SU-DHL-6 (cell line): ENCODE data around the gene RGS6.

Source experiments
- H2AFZ ChIP-seq: fragments of 200-600 bp; sonication (generic); 2 replicates; pipeline ENCODE4 v1.6.1; 2014; ENCODE audit warnings: low read depth, mild to moderate bottlenecking, moderate library complexity, mixed read lengths, antibody characterized with exemption, low read length; ENCODE audit not compliant: severe bottlenecking
- H3F3A ChIP-seq: fragments of 200-600 bp; shearing (Covaris generic); 2 replicates; pipeline ENCODE4 v1.6.0; 2016; ENCODE audit warnings: antibody characterized with exemption, mild to moderate bottlenecking; ENCODE audit not compliant: insufficient read depth
- H3K27ac ChIP-seq: fragments of 200-600 bp; sonication (generic); 2 replicates; pipeline ENCODE4 v1.5.1; 2016; ENCODE audit warnings: low read depth, mild to moderate bottlenecking, low read length, moderate library complexity, mixed read lengths
- H3K27me3 ChIP-seq: fragments of 200-600 bp; sonication (generic), shearing (Covaris generic); 2 replicates; pipeline ENCODE4 v1.6.0; 2014; ENCODE audit warnings: mild to moderate bottlenecking, low read length
- H3K36me3 ChIP-seq: fragments of 200-600 bp; sonication (generic); 2 replicates; pipeline ENCODE4 v1.6.1; 2014; ENCODE audit warnings: mild to moderate bottlenecking, low read length, mixed read lengths
- H3K4me2 ChIP-seq: fragments of 300-600, 200-600 bp; shearing (Covaris generic), sonication (generic); 2 replicates; pipeline ENCODE4 v1.6.0; 2014; ENCODE audit warnings: low read length, low read depth, mild to moderate bottlenecking; ENCODE audit not compliant: poor library complexity, severe bottlenecking
- H3K4me3 ChIP-seq: fragments of 200-600 bp; sonication (generic); 2 replicates; pipeline ENCODE4 v1.5.1; 2014; ENCODE audit warnings: antibody characterized with exemption, low read length, mild to moderate bottlenecking, mixed read lengths; ENCODE audit not compliant: insufficient read depth, poor library complexity, severe bottlenecking
- H3K79me2 ChIP-seq: fragments of 200-600 bp; sonication (generic); 2 replicates; pipeline ENCODE4 v1.6.1; 2014; ENCODE audit warnings: mild to moderate bottlenecking, low read length, moderate library complexity; ENCODE audit not compliant: insufficient read depth
- H3K9ac ChIP-seq: fragments of 200-600 bp; sonication (generic); 2 replicates; pipeline ENCODE4 v1.7.0; 2014; ENCODE audit warnings: mild to moderate bottlenecking, low read length
- H3K9me2 ChIP-seq: fragments of 200-600 bp; sonication (generic); replicated peaks from 2 replicates; pipeline ENCODE4 v1.6.1; 2014; ENCODE audit warnings: low read length; ENCODE audit not compliant: insufficient read depth
- H3K9me3 ChIP-seq: fragments of 200-600 bp; sonication (generic); 2 replicates; pipeline ENCODE4 v1.6.1; 2014; ENCODE audit warnings: low read length, mixed read lengths; ENCODE audit not compliant: insufficient read depth
- H4K20me1 ChIP-seq: fragments of 200-600 bp; sonication (generic); 2 replicates; pipeline ENCODE4 v1.6.1; 2014; ENCODE audit warnings: low read depth, mild to moderate bottlenecking, antibody characterized with exemption, low read length, moderate library complexity, mixed read lengths
- EZH2phosphoT487 ChIP-seq: fragments of 200-600 bp; sonication (generic), shearing (Covaris generic); conservative IDR thresholded peaks from 2 replicates; pipeline ENCODE4 v1.6.1; 2018; ENCODE audit warnings: mild to moderate bottlenecking, antibody characterized with exemption, low read length, moderate library complexity, mixed read lengths
- TF ChIP-seq, protein P1 (sequence below): fragments of 200-600 bp; sonication (generic); IDR thresholded peaks from one replicate; pipeline ENCODE4 v1.5.1; 2017; ENCODE audit warnings: antibody characterized with exemption, mild to moderate bottlenecking, low read length, moderate library complexity; ENCODE audit not compliant: insufficient read depth, poor library complexity, severe bottlenecking

The RGS6 gene

DNA sequence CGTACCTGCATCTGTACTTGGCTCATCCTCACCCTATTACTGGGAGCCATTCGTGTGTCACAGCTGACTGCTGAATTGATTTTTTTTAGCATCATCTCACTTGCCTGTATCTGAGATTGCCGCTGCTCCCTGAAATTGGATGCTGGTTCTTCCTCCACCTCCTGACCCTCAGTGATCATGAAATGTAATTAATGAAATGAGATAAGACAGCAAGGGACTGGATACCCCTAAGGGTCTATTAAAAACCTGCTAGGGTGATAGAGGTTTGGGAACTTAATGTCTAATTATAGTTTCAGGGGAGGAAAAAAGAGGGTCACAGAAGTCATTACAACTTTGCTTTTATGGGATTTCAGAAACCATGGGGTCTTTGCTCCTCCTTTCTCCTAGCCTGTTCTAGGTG is 551.1 kb downstream of the RGS6 start:
- H3F3A ChIP-seq = no peaks in the 10 kb centered on the region
- H2AFZ ChIP-seq = no peak overlapping the region
- no peak overlapping the region for H3K9ac ChIP-seq
- no peaks in the 10 kb centered on the region; the same call in 1 of the 2 replicates for H3K27me3 ChIP-seq
- H3K27ac ChIP-seq = no peak overlapping the region
- no peaks in the 10 kb centered on the region for H3K9me2 ChIP-seq
- H3K36me3 ChIP-seq = no peaks in the 10 kb centered on the region
- no peaks in the 10 kb centered on the region for H3K79me2 ChIP-seq
- H3K9me3 ChIP-seq = no peaks in the 10 kb centered on the region
- TF ChIP-seq, protein P1, sequence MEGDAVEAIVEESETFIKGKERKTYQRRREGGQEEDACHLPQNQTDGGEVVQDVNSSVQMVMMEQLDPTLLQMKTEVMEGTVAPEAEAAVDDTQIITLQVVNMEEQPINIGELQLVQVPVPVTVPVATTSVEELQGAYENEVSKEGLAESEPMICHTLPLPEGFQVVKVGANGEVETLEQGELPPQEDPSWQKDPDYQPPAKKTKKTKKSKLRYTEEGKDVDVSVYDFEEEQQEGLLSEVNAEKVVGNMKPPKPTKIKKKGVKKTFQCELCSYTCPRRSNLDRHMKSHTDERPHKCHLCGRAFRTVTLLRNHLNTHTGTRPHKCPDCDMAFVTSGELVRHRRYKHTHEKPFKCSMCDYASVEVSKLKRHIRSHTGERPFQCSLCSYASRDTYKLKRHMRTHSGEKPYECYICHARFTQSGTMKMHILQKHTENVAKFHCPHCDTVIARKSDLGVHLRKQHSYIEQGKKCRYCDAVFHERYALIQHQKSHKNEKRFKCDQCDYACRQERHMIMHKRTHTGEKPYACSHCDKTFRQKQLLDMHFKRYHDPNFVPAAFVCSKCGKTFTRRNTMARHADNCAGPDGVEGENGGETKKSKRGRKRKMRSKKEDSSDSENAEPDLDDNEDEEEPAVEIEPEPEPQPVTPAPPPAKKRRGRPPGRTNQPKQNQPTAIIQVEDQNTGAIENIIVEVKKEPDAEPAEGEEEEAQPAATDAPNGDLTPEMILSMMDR = no peak
- TF ChIP-seq EZH2phosphoT487 = no peak
- no peak overlapping the region for H3K4me3 ChIP-seq
- no peak overlapping the region for H3K4me2 ChIP-seq
- no peaks in the 10 kb centered on the region for H4K20me1 ChIP-seq

GRCh38 chr14:72485695-72486094 is 553.5 kb downstream of the RGS6 start:
- Histone ChIP-seq H3K27me3 (no peaks in the 10 kb centered on the region; the same call in 1 of the 2 replicates), H3K4me3 (no peak overlapping the region), H3K27ac (no peak overlapping the region), H3K4me2 (no peak overlapping the region), H3K79me2 (no peaks in the 10 kb centered on the region), H4K20me1 (no peaks in the 10 kb centered on the region), H3K9me2 (no peaks in the 10 kb centered on the region), H3K36me3 (no peaks in the 10 kb centered on the region), H3F3A (no peaks in the 10 kb centered on the region), H2AFZ (no peak overlapping the region), H3K9me3 (0 out of 2 replicates have a peak, but pooled peaks cover 4% of the 10 kb centered on the region), H3K9ac (no peak overlapping the region)
- TF ChIP-seq, protein P1 = no peak
- TF ChIP-seq EZH2phosphoT487 = no peak

GRCh38 chr14:72488514-72488913 is 556.3 kb downstream of the RGS6 start:
- H3K36me3 ChIP-seq = no peaks in the 10 kb centered on the region
- no peaks in the 10 kb centered on the region for H3K27me3 ChIP-seq
- no peaks in the 10 kb centered on the region for H4K20me1 ChIP-seq
- no peaks in the 10 kb centered on the region for H3F3A ChIP-seq
- no peak for TF ChIP-seq EZH2phosphoT487
- TF ChIP-seq, protein P1 = no peak
- H3K27ac ChIP-seq = no peak overlapping the region
- 0 out of 2 replicates have a peak, but pooled peaks cover 6% of the 10 kb centered on the region for H3K9me3 ChIP-seq
- no peak overlapping the region for H2AFZ ChIP-seq
- no peaks in the 10 kb centered on the region for H3K9me2 ChIP-seq
- no peak overlapping the region for H3K4me2 ChIP-seq
- H3K79me2 ChIP-seq = no peaks in the 10 kb centered on the region
- H3K9ac ChIP-seq = no peak overlapping the region
- H3K4me3 ChIP-seq = no peak overlapping the region
